ENCODE data around the gene RRP12.

Gene RRP12

DNA sequence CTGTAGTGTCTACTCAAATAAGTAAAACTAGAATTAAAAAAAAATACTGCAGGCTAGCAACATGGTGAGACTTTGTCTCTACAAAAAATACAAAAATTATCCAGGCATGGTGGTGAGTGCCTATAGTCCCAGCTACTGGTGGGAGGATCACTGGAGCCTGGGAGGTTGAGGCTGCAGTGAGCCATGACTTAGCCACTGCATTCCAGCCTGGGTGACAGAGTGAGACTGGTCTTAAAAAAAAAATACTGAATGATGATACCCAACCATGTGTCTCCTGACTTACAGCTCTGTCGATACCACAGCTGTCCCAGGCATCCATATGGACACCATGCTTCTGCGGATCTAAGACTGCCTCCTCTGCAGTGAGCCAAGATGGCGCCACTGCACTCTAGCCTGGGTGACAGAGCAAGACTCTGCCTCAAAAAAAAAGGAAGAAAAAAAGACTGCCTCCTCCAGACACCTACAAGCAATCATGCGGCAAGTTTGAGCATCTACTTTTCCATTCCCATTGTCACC is 90.0 kb downstream of the RRP12 start:
- DNase-seq (ENCODE audit: low read depth in 2 of 2): no peak

GRCh38 chr10:97307866-97308780 is 93.0 kb downstream of the RRP12 start:
- no peak for DNase-seq (ENCODE audit: low read depth in 2 of 2)

DNA sequence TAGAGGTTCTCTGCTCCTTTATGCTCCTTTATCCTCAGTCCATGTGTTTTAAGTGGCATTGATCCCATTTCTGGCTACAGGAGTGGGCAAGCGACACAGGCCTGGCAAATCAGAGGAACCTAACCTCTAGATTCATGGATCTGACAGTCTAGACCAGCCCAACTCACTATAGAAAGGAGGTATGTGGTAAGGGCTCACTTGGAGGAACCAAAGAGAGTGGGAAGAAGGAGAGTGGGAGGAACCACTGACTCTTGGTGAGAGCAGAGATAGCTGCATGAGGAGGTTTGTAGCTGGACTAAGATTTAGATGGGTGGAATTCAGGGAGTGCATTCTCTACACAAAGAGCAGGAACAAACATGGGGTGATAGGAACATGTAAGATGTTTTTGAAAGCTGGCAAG is 93.7 kb downstream of the RRP12 start:
- no peak for DNase-seq (ENCODE audit: low read depth in 2 of 2)
